ENCODE measurements around the gene DDI1.
"Not testable (repeated sequence)": the region's sequence is repeated elsewhere in the genome, so short reads cannot be mapped to it uniquely, and the experiment has no call there.

Gene DDI1

DNA sequence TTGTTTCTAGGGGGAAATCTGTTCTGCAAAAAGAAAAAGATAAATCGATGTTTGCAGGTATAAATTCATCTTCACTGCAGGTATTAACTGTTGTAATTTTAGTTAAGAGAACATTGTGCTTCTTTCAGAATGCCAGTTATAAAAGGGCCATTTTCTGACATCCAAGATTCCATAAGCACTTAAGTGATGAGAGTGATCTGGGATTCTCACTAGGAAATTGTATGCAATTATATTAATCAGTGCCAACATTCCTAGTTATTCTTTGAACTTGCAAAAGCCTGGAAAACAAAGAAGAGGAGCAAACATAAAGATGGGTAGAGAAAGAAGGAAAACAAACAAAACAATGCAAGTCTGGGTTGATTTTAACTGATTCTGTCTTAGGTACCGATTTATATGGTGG, 5.4 kb downstream of the DDI1 start:
- no peak for DNase-seq (ENCODE audit: low spot score)

DNA sequence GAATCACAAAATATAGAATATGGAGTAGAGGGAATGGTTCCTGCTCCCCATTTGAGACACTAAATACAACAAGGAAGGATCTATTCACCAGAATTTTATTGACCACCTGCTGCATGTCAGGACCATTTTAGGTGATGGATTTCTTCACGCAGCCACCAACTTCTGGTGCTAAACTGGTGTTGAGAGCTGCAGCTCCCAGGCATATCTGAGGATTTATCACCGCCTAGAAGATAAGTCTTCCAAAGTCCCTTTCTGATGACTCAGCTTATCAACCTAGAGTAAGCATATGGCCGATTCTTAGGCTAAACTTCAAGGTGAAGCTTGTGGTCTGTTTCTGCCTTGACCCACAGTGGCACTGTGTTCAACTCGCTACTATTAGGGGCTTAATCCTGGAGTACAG, 6.7 kb downstream of the DDI1 start:
- no peak for DNase-seq (ENCODE audit: low spot score)

DNA sequence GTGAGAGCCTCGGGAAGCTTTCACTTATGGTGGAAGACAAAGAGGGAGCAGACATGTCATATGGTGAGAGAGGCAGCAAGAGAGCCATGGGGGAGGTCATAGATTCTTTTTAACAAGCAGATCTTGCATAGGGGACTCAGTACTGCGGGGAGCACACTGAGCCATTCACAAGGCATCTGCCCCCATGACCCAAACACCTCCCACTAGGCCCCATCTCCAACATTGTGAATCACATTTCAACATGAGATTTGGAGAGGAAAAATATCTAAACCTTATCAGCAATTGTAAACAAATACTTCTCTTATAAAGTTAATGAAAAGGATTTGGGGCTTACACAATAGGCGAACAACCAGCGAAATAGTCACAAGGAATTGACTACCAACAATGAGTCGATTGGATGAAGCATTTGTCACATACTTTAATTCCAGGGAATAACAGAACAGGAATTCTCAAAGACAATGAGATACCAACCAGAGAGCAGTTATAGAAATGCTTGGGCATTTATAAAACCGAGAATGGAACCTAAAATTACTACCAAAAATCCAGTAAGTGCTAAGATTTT, 7.3 kb downstream of the DDI1 start:
- DNase-seq (ENCODE audit: low spot score) = no peak

DNA sequence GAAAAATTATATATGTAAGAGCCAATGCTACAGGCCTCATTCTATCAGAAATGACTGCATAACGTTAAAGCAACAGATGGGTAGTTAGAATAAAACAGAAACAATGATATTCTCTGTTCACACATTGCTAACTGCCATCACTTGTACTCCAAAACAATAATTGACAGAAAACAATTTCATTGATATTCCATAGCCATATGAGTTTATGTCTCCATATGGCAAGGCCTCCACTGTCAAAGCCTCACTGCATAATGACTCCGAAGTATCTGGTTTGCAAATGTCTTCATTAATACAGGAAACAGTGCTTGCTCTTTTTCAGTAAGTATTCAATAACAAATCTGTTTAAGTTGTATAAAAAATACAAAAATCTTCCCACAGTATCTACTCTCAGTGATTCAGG, 9.9 kb downstream of the DDI1 start:
- DNase-seq (ENCODE audit: low spot score) = no peak

DNA sequence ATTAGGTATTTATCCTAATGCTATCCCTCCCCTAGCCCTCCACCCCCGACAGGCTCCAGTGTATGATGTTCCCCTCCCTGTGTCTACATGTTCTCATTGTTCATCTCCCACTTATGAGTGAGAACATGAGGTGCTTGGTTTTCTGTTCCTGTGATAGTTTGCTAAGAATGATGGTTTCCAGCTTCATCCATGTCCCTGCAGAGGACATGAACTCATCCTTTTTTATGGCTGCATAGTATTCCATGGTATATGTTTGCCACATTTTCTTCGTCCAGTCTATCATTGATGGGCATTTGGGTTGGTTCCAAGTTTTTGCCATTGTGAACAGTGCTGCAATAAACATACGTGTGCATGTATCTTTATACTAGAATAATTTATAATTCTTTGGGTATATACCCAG, 10.4 kb downstream of the DDI1 start:
- not testable (repeated sequence) for DNase-seq (ENCODE audit: low spot score)

DNA sequence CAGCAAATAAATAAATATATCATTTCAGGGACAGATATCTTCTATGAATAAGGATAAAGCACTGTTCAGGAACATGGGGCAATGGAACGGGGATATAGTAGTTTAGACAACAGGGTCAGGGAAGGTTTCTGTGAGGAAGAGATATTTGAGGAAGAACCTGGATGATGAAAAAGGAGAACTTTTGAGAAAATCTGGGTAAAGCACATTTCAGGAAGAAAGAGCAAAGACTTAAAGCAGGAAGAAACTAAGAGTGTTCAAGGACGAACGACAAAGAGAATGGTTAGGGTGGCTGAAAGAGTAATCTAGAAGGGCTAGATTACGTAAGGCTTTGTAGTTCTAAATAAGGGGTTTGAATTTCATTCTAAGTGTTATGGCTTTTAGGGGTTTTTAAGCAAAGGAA, 12.7 kb downstream of the DDI1 start:
- DNase-seq (ENCODE audit: low spot score) = no peak

DNA sequence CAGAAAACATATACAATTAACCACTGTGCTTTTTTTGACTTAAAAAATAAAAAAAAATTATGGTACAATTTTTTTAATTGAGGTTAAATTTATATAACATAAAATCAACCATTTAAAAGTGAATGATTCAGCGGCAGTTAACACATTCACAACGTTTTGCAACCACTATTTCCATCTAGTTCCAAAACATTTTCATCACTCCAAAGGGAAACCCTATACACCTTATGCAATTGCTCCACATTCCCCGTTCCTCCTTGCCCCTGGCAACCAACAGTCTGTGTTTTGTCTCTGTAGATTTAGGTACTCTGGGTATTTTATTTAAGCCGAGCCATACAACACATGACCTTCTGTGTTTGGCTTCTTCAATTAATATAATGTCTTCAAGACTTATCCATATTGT, 15.3 kb downstream of the DDI1 start:
- no peak for DNase-seq (ENCODE audit: low spot score)

DNA sequence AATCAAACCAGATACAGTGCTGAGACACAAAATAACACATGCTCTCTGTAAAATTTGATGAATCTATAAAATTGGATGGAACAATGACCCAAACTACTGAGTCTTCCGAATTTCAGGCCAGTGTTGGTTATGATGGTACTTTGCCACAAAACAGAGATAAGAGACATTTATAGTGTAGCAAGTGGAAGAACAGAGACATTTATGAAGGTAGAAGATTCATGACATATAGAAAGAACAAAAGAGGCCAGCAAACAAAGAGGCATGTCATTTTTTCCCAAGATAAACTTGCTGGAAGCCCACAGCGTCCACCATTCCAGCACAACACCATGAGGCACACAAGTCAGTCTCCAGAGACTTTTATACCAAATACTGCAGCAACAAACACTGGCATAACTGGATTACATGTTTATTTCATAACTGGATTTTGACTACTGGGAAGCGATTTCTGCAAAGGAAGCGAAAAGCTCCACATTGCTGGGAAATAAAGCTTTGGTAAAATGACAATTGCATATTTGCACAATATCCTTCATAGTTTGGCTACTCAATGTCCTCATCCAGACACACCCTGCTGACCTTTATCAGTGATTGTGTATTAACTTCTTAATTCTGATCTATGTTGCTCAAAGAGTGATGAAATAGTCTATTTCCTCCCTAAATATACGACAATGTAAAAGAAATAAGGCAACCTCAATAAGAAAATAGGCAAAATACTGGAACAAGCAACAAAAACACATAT, 17.5 kb downstream of the DDI1 start:
- no peak for DNase-seq (ENCODE audit: low spot score)

DNA sequence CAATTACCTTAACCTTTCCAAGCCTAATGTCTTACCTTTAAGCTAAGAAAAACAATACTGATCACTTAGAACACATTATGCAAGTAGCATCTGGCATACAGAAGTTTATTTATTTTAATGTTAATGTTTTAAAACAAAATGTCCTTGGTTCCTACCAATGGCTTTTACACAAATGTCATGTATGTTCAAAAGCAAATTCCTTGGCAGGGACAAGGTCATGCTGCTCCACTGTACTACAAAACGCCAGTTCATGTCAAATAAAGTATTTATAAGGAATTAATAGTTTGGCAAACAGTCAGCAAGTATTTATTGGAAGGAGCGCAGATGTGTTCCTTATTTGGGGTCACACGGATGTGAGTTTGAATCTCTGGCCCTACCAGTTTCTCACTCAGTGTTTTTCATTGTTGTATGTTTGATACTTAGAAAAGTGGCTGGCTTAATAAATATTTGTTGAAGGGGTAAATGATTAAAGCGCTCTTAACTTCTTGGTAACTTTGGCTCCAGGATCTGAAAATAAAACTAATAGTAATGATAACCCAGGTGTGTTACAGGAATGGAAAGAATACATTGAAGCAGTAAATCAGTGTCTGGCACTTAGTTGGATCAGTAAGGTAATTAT, 18.6 kb downstream of the DDI1 start:
- DNase-seq (ENCODE audit: low spot score) = no peak

DNA sequence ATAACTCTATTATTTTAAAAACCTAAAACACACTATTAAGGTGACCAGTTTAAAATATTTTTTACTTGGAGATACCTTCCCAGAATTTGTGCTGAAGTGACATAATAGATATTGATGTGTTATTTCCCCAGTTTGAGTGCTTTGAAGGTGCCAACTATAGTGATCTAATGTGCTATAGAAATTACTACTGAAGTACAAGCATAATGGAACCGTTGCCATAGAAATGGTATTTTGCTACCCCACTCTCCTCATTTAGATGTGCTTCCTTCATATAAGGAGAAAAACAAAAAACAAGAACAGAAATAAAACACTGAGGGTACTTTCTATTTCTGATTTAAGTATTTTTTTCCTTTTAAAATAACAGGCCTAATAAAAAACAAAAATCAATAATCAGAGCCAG, 19.2 kb downstream of the DDI1 start:
- DNase-seq (ENCODE audit: low spot score) = no peak

DNA sequence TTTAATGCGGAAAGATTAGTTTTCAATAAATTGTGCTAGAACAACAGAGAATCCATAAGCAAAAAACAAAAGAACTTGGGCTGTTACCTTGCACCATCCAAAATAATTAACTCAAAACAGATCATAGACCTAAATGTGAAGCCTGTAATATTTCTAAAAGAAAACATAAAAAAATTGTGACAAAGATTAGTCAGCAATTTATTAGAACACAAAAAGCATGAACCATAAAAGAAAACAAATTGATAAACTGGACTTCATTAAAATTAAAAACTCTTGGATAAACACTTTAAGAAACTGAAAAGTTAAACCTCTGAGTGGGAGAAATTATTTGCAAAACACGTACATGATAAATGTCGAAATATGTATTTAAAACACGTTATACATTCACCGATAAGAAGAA, 21.5 kb downstream of the DDI1 start:
- no peak for DNase-seq (ENCODE audit: low spot score)

DNA sequence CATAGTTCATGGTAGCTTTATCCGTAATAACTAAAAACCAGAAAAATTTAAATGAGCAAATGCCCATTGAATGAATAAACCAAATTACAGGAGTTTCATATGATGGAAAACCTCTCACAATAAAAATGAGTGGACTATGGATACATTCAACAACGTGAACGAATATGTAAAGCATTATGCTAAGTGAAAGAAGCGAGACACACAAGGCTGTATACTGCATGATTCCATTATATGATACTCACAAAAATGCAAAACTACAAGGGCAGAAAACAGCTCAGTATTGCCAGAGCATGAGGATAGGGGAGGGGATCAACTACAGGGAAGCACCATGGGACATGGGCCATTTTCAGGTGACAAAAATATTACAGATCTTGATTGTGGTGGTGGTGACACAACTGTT, 22.2 kb downstream of the DDI1 start:
- DNase-seq (ENCODE audit: low spot score) = no peak

DNA sequence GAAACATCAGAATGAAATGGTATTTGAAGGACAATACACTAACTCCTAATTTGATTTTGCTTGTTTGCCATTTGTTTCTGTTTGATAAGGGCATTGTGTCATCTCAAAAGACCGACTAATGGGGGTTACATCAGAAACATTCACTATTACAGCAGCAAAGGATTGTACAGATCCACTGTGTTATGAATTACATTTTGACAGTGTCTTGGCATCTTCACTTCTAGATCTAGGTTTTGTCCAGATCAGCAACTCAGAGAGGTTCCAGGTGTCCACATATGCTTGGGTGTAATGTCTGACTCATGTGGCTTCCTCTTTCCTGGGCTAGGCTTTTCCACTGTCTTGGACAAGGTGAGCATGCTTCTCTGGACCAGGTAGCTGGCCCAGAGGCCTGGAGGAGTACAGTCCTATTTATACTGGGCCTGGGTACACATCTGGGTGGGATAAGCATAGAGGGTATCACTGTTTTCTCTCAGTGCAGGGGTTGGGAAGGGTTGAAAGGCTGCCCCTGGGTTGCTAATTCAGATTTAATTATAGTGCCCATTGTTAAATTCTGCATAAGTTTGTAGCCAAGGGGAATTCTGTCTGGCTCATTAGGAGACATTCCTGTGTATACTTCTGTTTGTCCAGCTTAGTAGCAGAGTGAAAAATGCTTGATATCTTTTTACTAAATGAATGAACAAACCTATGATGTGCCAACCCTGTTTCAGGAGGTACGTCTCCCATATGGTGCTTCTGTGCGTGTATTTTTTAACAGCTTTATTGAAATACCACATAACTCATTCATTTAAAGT, 23.8 kb downstream of the DDI1 start:
- no peak for DNase-seq (ENCODE audit: low spot score)

DNA sequence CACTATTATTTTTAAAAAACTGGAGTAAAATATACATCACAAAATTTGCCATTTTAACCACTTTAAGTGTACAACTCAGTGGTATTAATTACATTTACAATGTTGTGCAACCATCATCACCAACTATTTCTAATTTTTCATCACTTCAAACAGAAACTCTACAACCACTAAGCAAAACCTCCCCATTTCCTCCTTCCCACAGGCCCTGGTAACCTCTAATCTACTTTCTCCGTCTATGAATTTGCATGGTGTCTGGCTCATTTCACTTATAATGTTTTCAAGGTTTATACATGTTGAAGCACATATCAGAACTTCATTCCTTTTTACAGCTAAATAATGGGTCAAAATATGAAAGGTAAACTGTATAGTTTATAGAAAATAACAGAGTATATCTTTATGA, 24.4 kb downstream of the DDI1 start:
- DNase-seq (ENCODE audit: low spot score) = no peak

DNA sequence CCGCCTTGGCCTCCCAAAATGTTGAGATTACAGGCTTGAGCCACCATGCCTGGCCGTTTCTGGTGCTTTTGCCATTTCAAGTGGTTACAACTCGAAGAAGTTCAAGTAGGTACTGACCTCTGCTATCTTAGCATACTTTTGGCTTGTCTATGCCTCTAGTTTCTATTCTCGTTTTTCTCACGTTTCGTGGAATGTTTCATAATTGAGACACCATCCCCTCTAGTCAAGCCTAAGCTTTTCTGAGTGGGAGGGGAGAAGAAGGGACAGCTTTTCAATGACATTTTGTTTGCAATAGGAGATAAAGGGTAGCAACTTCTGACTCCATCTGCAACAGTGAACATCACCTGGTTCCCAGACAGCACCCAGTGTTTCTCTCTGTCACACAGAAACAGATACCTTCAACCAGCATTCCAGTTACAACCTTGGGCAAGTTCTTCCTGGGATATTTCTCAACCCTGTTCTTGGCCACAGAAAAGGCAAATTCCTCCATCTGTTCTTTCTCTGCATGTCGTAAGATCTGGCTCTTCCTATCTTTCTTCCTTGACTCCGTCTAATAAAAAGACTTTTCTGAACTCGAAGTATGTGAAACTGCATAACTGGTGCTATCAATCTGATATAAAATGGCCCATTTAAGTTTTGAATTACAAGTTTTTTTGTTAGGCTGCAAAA, 25.5 kb downstream of the DDI1 start:
- DNase-seq (ENCODE audit: low spot score) = no peak

DNA sequence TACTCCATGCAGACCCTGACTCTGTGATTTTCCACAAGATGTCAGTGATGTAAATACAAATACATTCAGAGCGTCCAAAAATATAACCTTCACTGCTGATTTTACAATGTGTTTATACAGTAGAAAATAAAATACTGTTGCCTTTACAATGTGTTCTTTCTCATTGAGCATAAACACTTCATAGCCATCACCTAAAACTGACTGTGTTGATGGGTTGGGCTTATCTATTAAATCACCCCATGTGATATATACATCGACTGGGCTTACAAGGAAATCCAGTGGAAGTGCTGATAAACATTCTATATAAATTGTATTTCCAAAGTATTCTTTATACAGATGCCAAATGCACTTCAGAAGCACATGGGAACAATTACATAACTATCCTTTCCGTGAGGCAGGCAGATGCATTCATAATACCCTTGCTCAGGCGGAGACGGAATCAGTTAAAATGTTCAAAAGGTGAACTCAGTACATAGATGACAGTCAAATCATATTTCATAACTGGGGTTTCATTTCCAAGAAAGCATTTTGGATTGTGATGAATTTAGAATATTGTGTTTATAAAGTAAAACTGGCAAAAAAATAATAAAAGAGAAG, 27.7 kb downstream of the DDI1 start:
- no peak for DNase-seq (ENCODE audit: low spot score)

DNA sequence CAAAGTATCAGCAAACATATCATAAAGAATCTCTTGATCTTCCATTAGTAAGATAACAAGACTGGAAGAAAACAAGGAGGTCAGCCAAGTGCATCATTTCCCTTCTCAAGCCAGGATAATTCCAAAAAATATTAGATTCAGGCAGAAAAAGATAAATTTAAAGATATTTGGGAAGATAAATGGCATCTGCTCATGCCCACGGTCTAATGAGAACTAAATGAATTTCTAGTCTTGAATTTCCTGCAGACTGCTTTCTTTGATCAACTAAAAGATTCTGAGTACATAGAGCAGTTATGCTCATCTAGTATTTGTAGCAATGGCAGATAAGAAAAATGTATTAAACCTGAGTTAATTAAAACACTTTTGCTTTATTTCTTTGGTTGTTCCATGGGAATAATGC, 31.1 kb downstream of the DDI1 start:
- no peak for DNase-seq (ENCODE audit: low spot score)

DNA sequence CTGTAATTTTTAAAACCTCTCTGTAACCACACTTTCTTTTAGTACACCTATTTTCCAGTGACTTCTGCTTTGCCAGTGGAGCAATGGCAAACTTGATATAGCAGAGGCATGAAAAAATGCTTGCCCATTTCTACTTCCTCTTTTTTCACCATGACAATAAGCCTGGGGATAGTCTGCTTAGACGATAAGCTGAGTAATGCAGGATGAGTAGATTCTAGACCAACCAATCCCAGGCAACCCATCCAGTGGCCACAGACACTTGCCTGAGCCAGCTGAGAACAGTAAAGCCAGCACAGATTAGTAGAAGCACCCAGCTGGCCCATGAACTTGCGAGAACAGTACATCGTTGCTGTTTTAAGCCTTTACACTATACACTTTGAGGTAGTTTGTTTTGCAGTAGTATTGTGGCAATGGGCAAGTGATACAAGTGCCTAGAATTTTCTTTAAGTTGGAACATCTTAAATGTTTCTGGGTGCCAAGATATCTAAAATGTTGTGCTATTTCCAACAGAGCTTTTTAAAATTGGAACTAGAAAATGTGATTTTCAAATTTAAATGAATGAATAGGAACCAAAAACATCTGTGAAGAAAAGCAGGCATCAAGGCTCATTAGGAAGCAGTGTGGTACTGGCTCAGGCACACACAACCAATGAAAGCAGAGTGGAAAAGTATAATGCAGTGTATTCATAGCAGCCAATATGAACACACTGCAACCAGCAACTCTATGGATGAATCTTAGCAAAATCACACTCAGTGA, 37.7 kb downstream of the DDI1 start:
- DNase-seq (ENCODE audit: low spot score) = no peak

DNA sequence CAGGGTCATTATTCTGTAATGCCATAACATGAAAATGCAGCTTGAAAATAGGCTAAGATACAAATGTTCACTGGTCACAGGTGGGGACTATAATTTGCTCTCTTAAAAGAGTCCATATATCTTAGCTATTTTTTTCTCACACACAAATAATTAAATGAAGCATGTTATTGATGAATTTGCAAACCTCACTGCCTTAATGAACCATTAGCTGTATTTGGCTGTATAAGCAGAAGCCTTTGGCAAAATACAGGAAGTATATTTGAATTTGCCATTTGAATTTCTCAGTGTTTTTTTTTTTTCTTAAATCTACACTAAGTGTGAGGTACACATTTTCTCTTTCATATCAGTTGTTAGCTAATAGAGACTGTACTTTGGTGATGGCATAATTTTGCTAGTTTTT, 38.7 kb downstream of the DDI1 start:
- no peak for DNase-seq (ENCODE audit: low spot score)

DNA sequence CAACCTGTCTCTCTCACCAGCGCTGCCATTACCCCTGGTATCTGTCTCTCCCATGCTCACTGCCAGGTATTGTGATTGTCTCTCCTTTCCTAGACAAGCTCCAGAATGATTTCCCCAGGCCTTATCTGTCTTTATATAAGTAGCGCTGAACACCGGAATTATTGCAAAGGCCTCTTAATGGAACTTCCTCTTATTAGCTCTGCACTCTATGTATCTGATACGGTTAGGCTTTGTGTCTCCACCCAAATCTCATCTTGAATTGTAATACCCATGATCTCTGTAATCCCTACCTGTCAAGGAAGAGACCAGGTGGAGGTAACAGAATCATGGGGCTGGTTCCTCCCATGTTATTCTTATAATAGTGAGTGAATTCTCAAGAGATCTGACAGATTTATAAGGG, 39.3 kb downstream of the DDI1 start:
- no peak for DNase-seq (ENCODE audit: low spot score)

DNA sequence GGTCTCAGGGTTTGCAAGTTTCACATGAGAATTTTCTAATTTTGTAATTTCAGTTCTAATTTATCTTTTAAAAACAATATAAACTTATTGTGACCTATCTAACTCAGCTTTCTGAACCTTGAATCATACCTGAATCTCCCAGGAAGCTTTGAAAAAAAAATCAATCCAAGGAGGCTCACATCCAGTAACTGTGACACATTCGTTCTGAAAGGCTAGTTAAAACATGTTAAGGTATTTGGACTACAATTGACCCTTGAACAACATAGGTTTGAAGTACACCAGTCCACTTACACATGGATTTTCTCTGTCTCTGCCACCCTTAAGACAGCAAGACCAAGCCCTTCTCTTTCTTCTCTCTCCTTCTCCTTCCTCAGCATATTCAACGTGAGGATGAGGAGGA, 40.0 kb downstream of the DDI1 start:
- no peak for DNase-seq (ENCODE audit: low spot score)
